HG03103 (cell line): ENCODE measurements around the gene ADAM22.
"Not testable (repeated sequence)": the region's sequence is repeated elsewhere in the genome, so short reads cannot be mapped to it uniquely, and the experiment has no call there.

ENCODE experiments used
- ATAC-seq: cut with Tn5 transposase; IDR thresholded peaks from one replicate; pipeline ENCODE4 v1.9.1; 2021; ENCODE audit warnings: low read depth; ENCODE audit not compliant: unreplicated experiment

ADAM22 gene

DNA sequence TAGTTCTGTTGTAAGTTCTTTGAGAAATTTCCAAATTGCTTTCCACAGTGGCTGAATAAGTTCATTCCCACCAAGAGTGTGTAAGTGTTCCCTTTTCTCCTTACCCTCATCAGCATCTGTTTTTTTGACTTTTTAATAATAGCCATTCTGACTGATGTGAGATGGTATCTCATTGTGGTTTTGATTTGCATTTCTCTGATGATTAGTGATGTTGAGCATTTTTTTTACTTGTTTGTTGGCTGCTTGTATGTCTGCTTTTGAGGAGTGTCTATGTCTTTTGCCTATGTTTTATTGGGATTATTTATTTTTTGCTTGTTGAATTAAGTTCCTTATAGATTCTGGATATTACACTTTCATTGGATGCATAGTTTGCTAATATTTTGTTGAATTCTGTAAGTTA lies 11.9 kb downstream of the ADAM22 start:
- not testable (repeated sequence) for ATAC-seq

DNA sequence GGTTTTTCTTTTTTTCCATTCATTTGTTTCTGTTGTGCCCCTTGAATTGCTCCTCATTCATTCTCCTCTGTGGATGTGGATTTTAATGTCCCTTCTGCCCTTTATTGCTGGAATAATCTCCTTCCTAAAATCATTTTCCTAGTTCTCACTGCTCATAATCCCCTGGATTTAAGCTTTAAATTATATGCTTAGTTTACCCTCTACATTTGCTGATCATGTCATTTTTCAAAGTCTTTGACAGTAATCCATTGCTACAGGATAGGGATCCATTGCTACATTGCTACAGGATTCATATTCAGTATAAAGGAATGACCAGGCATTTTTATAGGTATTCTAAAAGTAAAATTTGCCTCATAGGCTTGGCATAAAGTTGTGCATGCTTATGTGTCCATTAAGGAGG lies 14.3 kb downstream of the ADAM22 start:
- no peak for ATAC-seq

- ATAC-seq, result no peak
Observed at GRCh38 chr7:87959336-87959735, 25.3 kb downstream of the ADAM22 start.

DNA sequence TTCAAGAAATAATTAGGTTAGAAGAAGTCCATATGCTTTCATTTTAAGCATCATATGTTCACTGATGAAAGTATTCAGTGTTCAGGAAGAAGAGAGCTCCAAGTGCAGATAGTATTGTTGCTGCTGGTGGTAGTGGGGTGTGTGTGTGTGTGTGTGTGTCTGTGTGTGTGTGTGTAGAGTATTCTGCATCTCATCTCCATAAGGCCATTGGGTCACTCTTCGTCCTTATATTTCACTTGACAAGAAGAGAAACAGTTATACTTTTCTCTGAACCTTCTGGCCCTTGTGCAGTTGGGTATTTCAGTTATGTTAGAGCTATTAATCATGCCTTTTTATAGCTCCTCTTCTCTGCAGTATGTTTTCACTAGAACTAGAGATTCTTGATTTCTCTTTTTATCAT lies 26.2 kb downstream of the ADAM22 start:
- no peak for ATAC-seq

GRCh38 chr7:87961754-87962153 lies 27.7 kb downstream of the ADAM22 start:
- no peak for ATAC-seq

DNA sequence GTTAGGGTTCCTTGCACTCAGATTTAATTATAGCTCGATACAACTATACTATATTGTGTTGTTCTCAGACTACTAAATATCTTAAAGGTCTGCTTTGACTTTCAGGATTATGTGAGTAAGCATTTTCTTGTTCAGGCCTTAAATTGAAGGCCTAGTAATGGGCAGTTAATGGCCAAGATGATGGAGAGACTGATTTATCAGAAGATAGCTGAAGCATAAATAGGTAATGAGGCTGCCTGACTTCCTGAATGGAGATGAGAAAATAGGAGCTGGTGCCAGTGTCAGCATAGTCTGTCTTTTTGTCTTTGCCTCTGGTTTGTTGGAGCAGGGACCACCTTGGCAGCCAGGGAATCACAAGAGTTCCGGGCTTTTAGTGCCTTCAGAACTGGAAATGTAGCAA lies 32.2 kb downstream of the ADAM22 start:
- no peak for ATAC-seq

GRCh38 chr7:87968021-87968420 lies 34.0 kb downstream of the ADAM22 start:
- no peak for ATAC-seq

GRCh38 chr7:87982116-87982515 lies 48.1 kb downstream of the ADAM22 start:
- no peak for ATAC-seq

- ATAC-seq, result no peak
Observed at GRCh38 chr7:87984088-87984487, 50.0 kb downstream of the ADAM22 start.

DNA sequence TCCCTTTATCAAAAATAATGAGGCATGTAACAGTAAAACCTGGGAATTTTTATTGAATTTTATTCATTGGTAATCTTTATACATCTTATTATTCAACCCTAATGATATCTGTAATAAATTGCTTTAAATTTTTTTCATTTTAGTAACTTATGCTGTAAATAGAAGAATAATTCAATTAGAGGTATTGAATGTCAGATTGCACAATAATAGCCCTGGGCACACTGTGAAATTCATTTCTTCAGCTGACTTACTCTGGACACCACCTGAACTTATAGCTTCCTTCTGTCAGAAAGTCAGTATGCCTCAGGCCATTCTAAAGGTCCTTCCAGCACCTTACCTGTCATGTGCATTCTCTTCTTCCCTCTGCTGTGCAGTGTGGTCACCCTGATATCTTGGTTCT lies 59.2 kb downstream of the ADAM22 start:
- no peak for ATAC-seq

- ATAC-seq, result no peak
Observed at GRCh38 chr7:87999261-87999660, 65.2 kb downstream of the ADAM22 start.

DNA sequence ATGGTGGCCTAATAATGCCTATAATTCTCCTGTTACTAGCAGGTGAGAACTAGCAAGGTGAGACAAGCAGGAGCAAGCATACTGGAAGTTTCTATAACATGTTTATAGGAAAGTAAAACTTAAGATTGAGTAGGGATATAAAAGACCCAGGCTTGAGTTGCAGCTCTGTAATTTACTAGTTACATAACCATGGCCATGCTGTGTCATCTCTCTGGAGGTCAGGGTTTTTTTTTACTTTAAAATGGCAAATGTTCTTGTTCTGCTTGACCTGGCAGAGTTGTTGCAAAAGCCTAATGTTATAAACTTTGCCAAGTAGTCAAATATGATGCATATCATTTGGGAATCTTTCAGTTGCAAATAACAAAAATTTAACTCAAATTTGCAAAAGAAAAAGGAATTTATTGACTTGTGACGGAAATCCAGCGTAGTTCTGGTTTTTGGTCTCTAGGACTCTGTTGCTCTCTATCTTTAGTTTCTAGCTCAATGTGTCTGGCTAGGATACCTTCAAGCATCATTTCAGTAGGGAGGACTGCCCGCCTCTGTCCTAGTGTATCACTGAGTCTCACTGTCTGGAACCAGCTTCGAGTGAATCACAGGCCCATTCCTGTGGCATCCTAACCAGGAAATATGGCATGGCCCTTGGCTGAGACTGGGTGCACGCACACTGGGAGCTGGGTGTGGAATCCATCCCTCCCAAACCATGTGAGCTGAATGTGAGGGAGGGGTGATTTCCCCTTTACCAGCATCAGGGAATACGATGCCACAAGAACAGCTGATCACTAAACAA lies 67.9 kb downstream of the ADAM22 start:
- no peak for ATAC-seq

DNA sequence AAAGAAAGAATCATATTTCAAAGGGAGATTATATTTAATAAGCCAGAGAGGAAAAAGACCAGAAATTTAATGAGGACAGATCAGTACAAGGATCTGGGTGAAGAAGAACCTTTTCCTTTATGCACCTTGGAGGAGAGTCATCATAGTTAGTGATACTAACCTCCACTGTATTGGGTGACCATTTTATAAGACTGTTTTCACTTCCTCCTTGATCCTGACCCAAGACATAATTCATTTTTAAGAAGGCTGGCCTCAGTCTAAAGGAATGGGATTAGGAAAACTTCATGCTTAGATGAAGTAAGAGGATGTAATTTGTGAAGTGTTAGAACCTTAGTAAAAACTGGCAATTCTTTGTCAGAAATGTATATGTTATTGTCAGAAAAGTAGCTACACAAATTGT lies 68.6 kb downstream of the ADAM22 start:
- ATAC-seq, result no peak

DNA sequence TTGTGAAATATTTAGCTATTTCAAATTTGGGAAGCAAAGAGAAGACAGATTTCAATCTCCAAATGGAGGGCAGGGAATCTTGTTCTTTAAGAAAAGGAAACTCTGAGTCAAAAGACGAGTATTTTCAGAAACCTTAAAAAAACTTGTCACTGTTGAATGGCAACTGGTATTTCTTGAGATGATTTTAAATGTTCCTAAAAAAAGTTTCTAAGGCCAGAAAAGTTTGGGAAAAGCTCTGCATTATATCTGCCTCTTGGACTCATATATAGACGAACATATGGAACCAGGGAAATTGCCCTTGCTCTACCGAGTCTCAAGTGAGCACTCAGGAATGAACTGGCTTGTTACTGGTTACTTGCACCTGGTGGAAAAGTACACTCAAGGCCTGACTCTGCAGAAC lies 69.5 kb downstream of the ADAM22 start:
- no peak for ATAC-seq

GRCh38 chr7:88005191-88005590 lies 71.1 kb downstream of the ADAM22 start:
- no peak for ATAC-seq

GRCh38 chr7:88009651-88010050 lies 75.6 kb downstream of the ADAM22 start:
- ATAC-seq, result no peak

- ATAC-seq, result no peak
Observed at GRCh38 chr7:88012086-88012485, 78.0 kb downstream of the ADAM22 start.

DNA sequence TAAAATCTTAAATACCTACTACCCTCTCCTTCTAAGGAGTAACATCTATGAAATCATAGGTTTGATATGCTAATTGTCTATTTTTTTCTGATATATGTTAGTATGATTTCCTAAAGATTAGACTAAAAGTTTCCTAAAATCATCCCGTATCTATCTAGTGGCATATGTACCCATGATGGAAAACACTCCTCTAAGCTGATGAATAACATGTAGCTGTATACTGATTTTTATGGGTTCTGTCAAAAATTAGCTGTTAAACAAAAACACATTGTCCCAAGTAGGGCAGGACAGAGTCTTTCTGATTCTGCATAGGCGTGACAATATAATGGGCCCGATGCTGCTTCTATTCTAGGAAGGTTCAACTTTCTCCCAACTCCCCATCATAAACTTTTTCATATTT lies 79.9 kb downstream of the ADAM22 start:
- no peak for ATAC-seq

DNA sequence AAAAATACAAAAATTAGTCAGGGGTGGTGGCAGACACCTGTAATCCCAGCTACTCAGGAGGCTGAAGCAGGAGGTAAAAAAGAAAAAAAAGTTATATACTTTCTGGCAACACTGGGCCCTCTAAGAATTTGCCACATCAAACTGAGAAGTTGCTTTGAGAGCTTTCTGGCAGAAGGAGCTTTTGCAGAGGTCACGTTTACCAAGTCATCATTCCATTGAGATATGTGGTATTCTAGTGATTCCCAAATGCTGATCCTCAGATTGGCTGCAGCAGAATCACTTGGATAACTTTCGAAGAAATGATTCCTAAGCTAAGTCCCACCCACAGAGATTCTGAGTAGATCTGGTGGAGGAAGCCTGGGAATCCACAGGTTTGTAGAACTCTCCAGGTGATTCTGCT lies 80.5 kb downstream of the ADAM22 start:
- no peak for ATAC-seq

DNA sequence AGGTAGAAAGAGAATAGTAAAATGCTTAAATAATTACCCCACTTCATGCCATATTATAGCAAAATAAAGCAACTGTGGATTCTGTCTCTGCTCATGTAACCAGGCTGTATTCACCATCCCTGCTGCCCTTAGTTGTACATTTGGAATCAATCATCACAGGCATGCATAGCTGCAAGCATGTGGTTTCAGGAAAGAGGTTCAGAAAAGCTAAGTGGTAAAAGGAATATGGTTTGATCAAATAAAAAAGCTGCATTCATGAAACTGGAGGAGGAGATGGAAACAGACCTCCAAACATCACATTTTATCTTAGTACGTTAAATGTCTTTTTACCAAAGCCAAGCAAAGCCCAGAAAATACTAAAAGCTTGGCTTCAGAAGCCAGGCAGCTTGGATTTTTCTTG lies 81.3 kb downstream of the ADAM22 start:
- no peak for ATAC-seq

- no peak for ATAC-seq
Observed at GRCh38 chr7:88018501-88018900, 84.5 kb downstream of the ADAM22 start.

DNA sequence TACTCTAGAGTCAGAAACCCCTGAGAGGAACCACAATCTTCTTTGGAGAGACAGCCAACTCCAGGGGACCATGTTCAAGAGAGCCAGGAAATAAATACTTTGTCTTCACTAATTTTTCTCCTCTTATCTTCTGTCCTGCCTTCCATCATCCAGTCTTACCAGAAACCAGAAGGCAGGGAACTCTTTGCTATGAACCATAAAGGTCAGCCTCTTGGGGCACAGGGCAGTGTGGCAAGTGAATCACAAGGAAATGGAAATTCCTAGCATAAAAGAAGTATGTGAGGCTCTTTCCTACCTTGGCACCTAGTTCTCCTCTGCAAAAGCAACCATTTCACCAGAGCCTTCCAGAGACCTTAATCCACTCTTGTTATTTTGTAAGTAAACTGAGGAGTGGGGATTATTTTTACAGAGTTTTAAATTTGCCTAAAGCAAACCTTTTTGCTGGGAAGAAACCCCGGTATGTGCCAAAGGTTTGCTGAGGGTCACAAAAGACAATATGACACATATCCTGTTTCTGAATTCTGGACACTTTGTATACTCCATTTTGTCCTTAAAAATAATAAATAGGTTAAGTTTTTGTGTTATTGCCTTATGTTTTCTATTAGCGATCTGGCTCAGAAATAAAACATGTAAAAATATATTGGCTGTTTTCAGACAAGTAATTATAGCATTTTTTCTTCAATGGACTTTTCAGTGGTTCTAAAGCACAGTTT lies 87.1 kb downstream of the ADAM22 start:
- ATAC-seq, result no peak
